NOMO-1 treated with dmso at 0.1 percent for 144 hours (cell line): ENCODE results near the gene ALPI.
"Not testable (repeated sequence)": the region's sequence is repeated elsewhere in the genome, so short reads cannot be mapped to it uniquely, and the experiment has no call there.

Experiments
- DNase-seq: peaks from one replicate; lab custom pipeline; 2025; ENCODE audit not compliant: unreplicated experiment; lab: John Stamatoyannopoulos, UW

ALPI gene

GRCh38 chr2:232420463-232421188 lies 35.3 kb upstream of the ALPI start:
- no peak for DNase-seq

- no peak for DNase-seq
Observed at GRCh38 chr2:232421189-232421785, 34.7 kb upstream of the ALPI start.

GRCh38 chr2:232422051-232422450 lies 33.9 kb upstream of the ALPI start:
- DNase-seq, result no peak

GRCh38 chr2:232422996-232423395 lies 33.0 kb upstream of the ALPI start:
- not testable (repeated sequence) for DNase-seq

- DNase-seq, result not testable (repeated sequence)
Observed at GRCh38 chr2:232423407-232423806, 32.5 kb upstream of the ALPI start.

GRCh38 chr2:232431705-232432590 lies 24.0 kb upstream of the ALPI start:
- no peak for DNase-seq

- DNase-seq, result no peak
Observed at GRCh38 chr2:232432598-232433184, 23.3 kb upstream of the ALPI start.

GRCh38 chr2:232433622-232434021 lies 22.3 kb upstream of the ALPI start:
- DNase-seq, result not testable (repeated sequence)

- no peak for DNase-seq
Observed at GRCh38 chr2:232434091-232434490, 21.9 kb upstream of the ALPI start.

- DNase-seq, result no peak
Observed at GRCh38 chr2:232434563-232435374, 21.2 kb upstream of the ALPI start.

- no peak for DNase-seq
Observed at GRCh38 chr2:232435375-232435648, 20.6 kb upstream of the ALPI start.

GRCh38 chr2:232435805-232436204 lies 20.1 kb upstream of the ALPI start:
- DNase-seq, result no peak

- no peak for DNase-seq
Observed at GRCh38 chr2:232436381-232437194, 19.4 kb upstream of the ALPI start.

GRCh38 chr2:232437195-232437571 lies 18.8 kb upstream of the ALPI start:
- no peak for DNase-seq

- DNase-seq, result no peak
Observed at GRCh38 chr2:232438091-232438490, 17.9 kb upstream of the ALPI start.

- no peak for DNase-seq
Observed at GRCh38 chr2:232438951-232439757, 16.8 kb upstream of the ALPI start.

- no peak for DNase-seq
Observed at GRCh38 chr2:232439758-232440135, 16.2 kb upstream of the ALPI start.

- DNase-seq, result peak; percentile 17
Observed at GRCh38 chr2:232440220-232441018, 15.5 kb upstream of the ALPI start.
